Liver (tissue), 3 donors: ENCODE measurements around the gene SAFB2.

Experiments
- CTCF ChIP-seq: fragments of 150-350 bp; IDR thresholded peaks from 2 replicates; pipeline ENCODE4 v1.5.1; 2017; ENCODE audit warnings: improper control_type of control experiment, low read depth, low read length; ENCODE audit not compliant: missing input control
- EGR1 ChIP-seq, 2 donors: IDR thresholded peaks; 2 replicates each; pipeline ENCODE4 v1.6.1; 2016 to 2018; ENCODE audit warnings: antibody characterized with exemption in 2 of 2, low read depth in 2 of 2
- JUND ChIP-seq, 2 donors: IDR thresholded peaks; 2 replicates each; pipeline ENCODE4 v1.6.1; 2016; ENCODE audit warnings: antibody characterized with exemption in 2 of 2
- MAX ChIP-seq: IDR thresholded peaks from 2 replicates; pipeline ENCODE4 v1.6.1; 2016; ENCODE audit warnings: antibody characterized with exemption
- donor health status: healthy.
- donor health status: healthy.

DNA sequence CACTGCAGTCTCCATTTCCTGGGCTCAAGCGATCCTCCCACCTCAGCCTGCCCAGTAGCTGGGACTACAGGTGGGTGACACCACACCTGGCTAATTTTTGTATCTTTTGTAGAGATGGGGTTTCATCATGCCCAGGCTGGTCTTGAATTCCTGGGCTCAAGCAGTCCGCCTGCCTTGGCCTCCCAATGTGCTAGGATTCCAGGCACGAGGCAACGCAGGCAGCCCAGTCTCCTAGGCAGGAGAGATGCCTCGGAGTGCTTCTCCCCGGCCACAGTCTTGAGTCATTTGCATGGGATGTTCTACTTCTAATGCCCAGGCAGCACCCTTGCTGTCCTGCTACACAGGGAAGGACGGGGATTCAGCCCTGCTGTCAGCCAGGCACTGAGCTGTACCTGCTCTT lies 49.0 kb upstream of the SAFB2 start:
- TF ChIP-seq CTCF (no peak), MAX (no peak), EGR1 (IDR thresholded peaks at IDR 0.05; ENCODE audit: low read depth in 2 of 2) (no peak), JUND (IDR thresholded peaks at IDR 0.05) (no peak)
